Naive thymus-derived CD8-positive, alpha-beta T cell (primary cell): ENCODE data around the gene MMEL1. TPM values are rescaled to one million over a fixed set of nuclear protein-coding genes. Genes with fewer than 3 reads are reported as not detected.
"Not testable (repeated sequence)": the region's sequence is repeated elsewhere in the genome, so short reads cannot be mapped to it uniquely, and the experiment has no call there.

Source experiments
- ATAC-seq, 2 donors: fragments of 150-1000 bp; cut with Tn5 transposase in 1 of 2; sonication (Bioruptor Pico), chemical (Tn5 transposase) in 1 of 2; 1 replicate in 1 of 2; 2 replicates in 1 of 2; pipeline ENCODE4 v1.10.0; 2021; ENCODE audit warnings: mild to moderate bottlenecking in 2 of 2, moderate library complexity in 2 of 2
- POLR2A ChIA-PET: fragments of 350-600 bp; sonication (Branson Sonifier 250); formaldehyde crosslinking; loops from one replicate; lab custom pipeline; 2021; ENCODE audit warnings: antibody characterized with exemption; lab: Charles Lee
- DNase-seq, 10 donors: peaks; one replicate each; pipeline versions ENCODE4 v3.0.0 to v3.0.0-alpha.2; 2020 to 2022
- H3K27ac Mint-ChIP-seq, 10 donors: one replicate each; pipeline ENCODE4 v1.8.0; 2020 to 2022; ENCODE audit warnings: mild to moderate bottlenecking in 10 of 10, mixed read lengths in 10 of 10, moderate library complexity in 4 of 10, inconsistent platforms in 1 of 10
- H3K27me3 Mint-ChIP-seq, 5 donors: one replicate each; pipeline ENCODE4 v1.8.0; 2021 to 2022; ENCODE audit warnings: mixed read lengths in 5 of 5
- H3K36me3 Mint-ChIP-seq, 3 donors: one replicate each; pipeline ENCODE4 v1.8.0; 2020 to 2022; ENCODE audit warnings: mixed read lengths in 3 of 3, mild to moderate bottlenecking in 2 of 3, inconsistent platforms in 1 of 3
- H3K4me1 Mint-ChIP-seq, 4 donors: one replicate each; pipeline ENCODE4 v1.8.0; 2021 to 2022; ENCODE audit warnings: mixed read lengths in 4 of 4
- H3K4me3 Mint-ChIP-seq, 10 donors: one replicate each; pipeline ENCODE4 v1.8.0; 2020 to 2022; ENCODE audit warnings: mild to moderate bottlenecking in 10 of 10, mixed read lengths in 10 of 10, moderate library complexity in 6 of 10, inconsistent platforms in 1 of 10
- H3K9me3 Mint-ChIP-seq, 9 donors: one replicate each; pipeline ENCODE4 v1.8.0; 2020 to 2022; ENCODE audit warnings: mixed read lengths in 9 of 9, mild to moderate bottlenecking in 3 of 9, inconsistent platforms in 1 of 9, moderate library complexity in 1 of 9
- polyA plus RNA-seq, 3 donors: library from polyadenylated mRNA; unstranded; fragments of 300-500 nt; fragmentation: Illumina TruSeq; gene quantifications; one replicate each; pipeline ENCODE4 v1.2.3, GENCODE V29; 2021
- total RNA-seq, 8 experiments: library from RNA in 2 of 8; stranded (reverse) in 2 of 8; gene quantifications; one replicate each; pipeline ENCODE4 v1.2.3 and lab custom pipeline; 2021 to 2026

Gene MMEL1
- total and polyA plus RNA-seq, 5 experiments from 2014 or later: 2.5 to 18.9 (median 6.0) TPM

GRCh38 chr1:2569703-2570102, 63.1 kb downstream of the MMEL1 start:
- Mint-ChIP-seq H3K27ac (peak overlapping the region in 1 of 10 donors; percentile 7), H3K36me3 (peaks cover 0 to 16% (median 0%) of the 10 kb centered on the region in 3 donors), H3K9me3 (peaks cover 0 to 14% (median 5%) of the 10 kb centered on the region in 9 donors), H3K4me1 (peaks cover 7 to 22% (median 11%) of the 10 kb centered on the region in 4 donors)
- ATAC-seq, DNase-seq, H3K27me3 Mint-ChIP-seq, H3K4me3 Mint-ChIP-seq: not testable (repeated sequence)
- POLR2A ChIA-PET: interaction anchor here (5.7 kb wide), 1 partner anchor 16 kb away, joined by 38 read pairs; the partner anchor contains the start of gene PRXL2B

- no peak for DNase-seq
- Mint-ChIP-seq H3K4me1 (peaks cover 8 to 21% (median 12%) of the 10 kb centered on the region in 4 donors), H3K36me3 (peaks cover 0 to 16% (median under 1%) of the 10 kb centered on the region in 3 donors), H3K9me3 (peaks cover 0 to 14% (median 5%) of the 10 kb centered on the region in 9 donors), H3K4me3 (no peak overlapping the region), H3K27me3 (no peaks in the 10 kb centered on the region), H3K27ac (peak overlapping the region in 1 of 10 donors; percentile 68)
- ATAC-seq: no peak
- POLR2A ChIA-PET: interaction anchor here (5.7 kb wide), 1 partner anchor 16 kb away, joined by 38 read pairs; the partner anchor contains the start of gene PRXL2B
These were observed 63.8 kb downstream of the MMEL1 start for GRCh38 chr1:2569060-2569459.

GRCh38 chr1:2568187-2568816, 64.5 kb downstream of the MMEL1 start:
- ATAC-seq, H3K36me3 Mint-ChIP-seq, POLR2A ChIA-PET, H3K27me3 Mint-ChIP-seq, H3K9me3 Mint-ChIP-seq, DNase-seq, H3K4me3 Mint-ChIP-seq, H3K27ac Mint-ChIP-seq: not testable (repeated sequence)
- H3K4me1 Mint-ChIP-seq: peaks cover 3 to 19% (median 11%) of the 10 kb centered on the region in 4 donors

- H3K36me3 Mint-ChIP-seq: peaks cover 0 to 7% (median 0%) of the 10 kb centered on the region in 3 donors
- POLR2A ChIA-PET: no interaction called here
- peaks cover 3 to 18% (median 11%) of the 10 kb centered on the region in 4 donors for H3K4me1 Mint-ChIP-seq
- DNase-seq (no peak), ATAC-seq (no peak)
- H3K4me3 Mint-ChIP-seq: no peak overlapping the region
- peak overlapping the region in 2 of 10 donors; percentile 7 to 51 for H3K27ac Mint-ChIP-seq
- no peaks in the 10 kb centered on the region for H3K27me3 Mint-ChIP-seq
- H3K9me3 Mint-ChIP-seq: no peaks in the 10 kb centered on the region
These were observed 65.6 kb downstream of the MMEL1 start for GRCh38 chr1:2567083-2567679.

- Mint-ChIP-seq H3K27me3 (no peaks in the 10 kb centered on the region), H3K4me1 (peaks cover 6 to 20% (median 12%) of the 10 kb centered on the region in 4 donors), H3K27ac (peak overlapping the region in 4 of 10 donors; percentile 34 to 66 (median 52)), H3K36me3 (peaks cover 0 to 10% (median 0%) of the 10 kb centered on the region in 3 donors), H3K4me3 (no peak overlapping the region), H3K9me3 (no peaks in the 10 kb centered on the region)
- DNase-seq (no peak), ATAC-seq (no peak)
- POLR2A ChIA-PET: no interaction called here
These were observed 66.4 kb downstream of the MMEL1 start for GRCh38 chr1:2566101-2567045.

GRCh38 chr1:2564815-2565374, 67.9 kb downstream of the MMEL1 start:
- H3K27ac Mint-ChIP-seq: peak overlapping the region in 7 of 10 donors; percentile 40 to 85 (median 58)
- H3K27me3 Mint-ChIP-seq: no peaks in the 10 kb centered on the region
- H3K4me1 Mint-ChIP-seq: peaks cover 7 to 28% (median 17%) of the 10 kb centered on the region in 4 donors
- POLR2A ChIA-PET: interaction anchor here (2.1 to 11.9 kb wide), 2 partner anchors 9 to 18 kb away, joined by 11 to 408 read pairs; partner anchors contain the start of genes PRXL2B and TNFRSF14
- no peaks in the 10 kb centered on the region for H3K9me3 Mint-ChIP-seq
- H3K36me3 Mint-ChIP-seq: peaks cover 0 to 23% (median 0%) of the 10 kb centered on the region in 3 donors
- H3K4me3 Mint-ChIP-seq: no peak overlapping the region
- ATAC-seq: no peak
- DNase-seq: no peak

GRCh38 chr1:2564006-2564814, 68.6 kb downstream of the MMEL1 start:
- Mint-ChIP-seq H3K36me3 (peaks cover 0 to 28% (median 0%) of the 10 kb centered on the region in 3 donors), H3K27ac (peak overlapping the region in 4 of 10 donors; percentile 17 to 85 (median 56)), H3K27me3 (no peaks in the 10 kb centered on the region), H3K4me3 (no peak overlapping the region), H3K9me3 (no peaks in the 10 kb centered on the region), H3K4me1 (peaks cover 7 to 28% (median 21%) of the 10 kb centered on the region in 4 donors)
- DNase-seq (no peak), ATAC-seq (no peak)
- POLR2A ChIA-PET: interaction anchor here (2.1 to 11.9 kb wide), 2 partner anchors 8 to 18 kb away, joined by 11 to 408 read pairs; partner anchors contain the start of genes PRXL2B and TNFRSF14

- H3K27ac Mint-ChIP-seq: peak overlapping the region in 4 of 10 donors; percentile 37 to 90 (median 46)
- ATAC-seq (no peak), DNase-seq (no peak)
- no peak overlapping the region for H3K4me3 Mint-ChIP-seq
- no peaks in the 10 kb centered on the region for H3K27me3 Mint-ChIP-seq
- no peaks in the 10 kb centered on the region for H3K9me3 Mint-ChIP-seq
- H3K36me3 Mint-ChIP-seq: peaks cover 0 to 35% (median 0%) of the 10 kb centered on the region in 3 donors
- peaks cover 11 to 36% (median 26%) of the 10 kb centered on the region in 4 donors for H3K4me1 Mint-ChIP-seq
- POLR2A ChIA-PET: interaction anchor here (11.9 kb wide), 1 partner anchor 19 kb away, joined by 408 read pairs; the partner anchor contains the start of gene PRXL2B
These were observed 69.6 kb downstream of the MMEL1 start for GRCh38 chr1:2563205-2563604.

GRCh38 chr1:2561898-2562895, 70.6 kb downstream of the MMEL1 start:
- Mint-ChIP-seq H3K4me1 (peaks cover 19 to 42% (median 31%) of the 10 kb centered on the region in 4 donors), H3K4me3 (no peak overlapping the region), H3K9me3 (no peaks in the 10 kb centered on the region), H3K27ac (peak overlapping the region in 4 of 10 donors; percentile 45 to 79 (median 62)), H3K27me3 (no peaks in the 10 kb centered on the region), H3K36me3 (peaks cover 0 to 35% (median 0%) of the 10 kb centered on the region in 3 donors)
- POLR2A ChIA-PET: interaction anchor here (0.6 to 11.9 kb wide), 8 partner anchors 9 to 617 kb away, joined by 3 to 408 read pairs (median 6); partner anchors contain the start of gene PRXL2B
- peak; percentile 61 to 65 for ATAC-seq
- DNase-seq: peak in 1 of 10 donors; percentile 61

- H3K27ac Mint-ChIP-seq: peak overlapping the region in 8 of 10 donors; percentile 10 to 88 (median 48)
- H3K9me3 Mint-ChIP-seq: no peaks in the 10 kb centered on the region
- H3K27me3 Mint-ChIP-seq: no peaks in the 10 kb centered on the region
- H3K4me3 Mint-ChIP-seq: peak overlapping the region in 4 of 10 donors; percentile 4 to 54 (median 20)
- H3K4me1 Mint-ChIP-seq: peaks cover 22 to 48% (median 33%) of the 10 kb centered on the region in 4 donors
- peaks cover 0 to 35% (median 3%) of the 10 kb centered on the region in 3 donors for H3K36me3 Mint-ChIP-seq
- ATAC-seq (no peak), DNase-seq (no peak)
- POLR2A ChIA-PET: interaction anchor here (0.6 to 11.9 kb wide), 8 partner anchors 10 to 616 kb away, joined by 3 to 408 read pairs (median 6); partner anchors contain the start of gene PRXL2B
These were observed 71.4 kb downstream of the MMEL1 start for GRCh38 chr1:2561446-2561845.
